Measurements from ENCODE around the gene GPR152. TPM values are rescaled to one million over a fixed set of nuclear protein-coding genes. Genes with fewer than 3 reads are reported as not detected.
"Not testable (repeated sequence)": the region's sequence is repeated elsewhere in the genome, so short reads cannot be mapped to it uniquely, and the experiment has no call there.

GPR152 gene
- total and polyA plus RNA-seq, 12 donors, result not detected

GRCh38 chr11:67404515-67405195 lies 47.9 kb downstream of the GPR152 start:
- H3K4me3 ChIP-seq, result peak overlapping the region in 4 of 10 donors; percentile 2 to 62 (median 20)
- no peaks in the 10 kb centered on the region for H3K9me3 ChIP-seq
- ATAC-seq, result no peak
- TF ChIP-seq, protein P1, sequence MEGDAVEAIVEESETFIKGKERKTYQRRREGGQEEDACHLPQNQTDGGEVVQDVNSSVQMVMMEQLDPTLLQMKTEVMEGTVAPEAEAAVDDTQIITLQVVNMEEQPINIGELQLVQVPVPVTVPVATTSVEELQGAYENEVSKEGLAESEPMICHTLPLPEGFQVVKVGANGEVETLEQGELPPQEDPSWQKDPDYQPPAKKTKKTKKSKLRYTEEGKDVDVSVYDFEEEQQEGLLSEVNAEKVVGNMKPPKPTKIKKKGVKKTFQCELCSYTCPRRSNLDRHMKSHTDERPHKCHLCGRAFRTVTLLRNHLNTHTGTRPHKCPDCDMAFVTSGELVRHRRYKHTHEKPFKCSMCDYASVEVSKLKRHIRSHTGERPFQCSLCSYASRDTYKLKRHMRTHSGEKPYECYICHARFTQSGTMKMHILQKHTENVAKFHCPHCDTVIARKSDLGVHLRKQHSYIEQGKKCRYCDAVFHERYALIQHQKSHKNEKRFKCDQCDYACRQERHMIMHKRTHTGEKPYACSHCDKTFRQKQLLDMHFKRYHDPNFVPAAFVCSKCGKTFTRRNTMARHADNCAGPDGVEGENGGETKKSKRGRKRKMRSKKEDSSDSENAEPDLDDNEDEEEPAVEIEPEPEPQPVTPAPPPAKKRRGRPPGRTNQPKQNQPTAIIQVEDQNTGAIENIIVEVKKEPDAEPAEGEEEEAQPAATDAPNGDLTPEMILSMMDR (IDR thresholded peaks at IDR 0.05), result no peak
- peaks cover 0 to 86% (median 38%) of the 10 kb centered on the region in 9 donors for H3K4me1 ChIP-seq
- no peak for DNase-seq
- peak overlapping the region in 2 of 10 donors; percentile 71 to 99 for H3K27ac ChIP-seq
- intact Hi-C loops (cut with DNase I), result loop anchor here in 8 of 10 donors (5.0 kb wide), 3 partner anchors 63 to 103 kb away; partner anchors contain the start of genes TMEM134 (in 7 of the 8), CDK2AP2 (in 4 of the 8), PITPNM1 (in 4 of the 8) and AIP (in 1 of the 8)
- WGBS, 2 donors, result 76 to 80% methylated on average over 13 of the region's 13 CpGs
- peaks cover 0 to 11% (median 7%) of the 10 kb centered on the region in 7 donors for H3K27me3 ChIP-seq
- peaks cover 0 to 11% (median 0%) of the 10 kb centered on the region in 9 donors for H3K36me3 ChIP-seq

DNA sequence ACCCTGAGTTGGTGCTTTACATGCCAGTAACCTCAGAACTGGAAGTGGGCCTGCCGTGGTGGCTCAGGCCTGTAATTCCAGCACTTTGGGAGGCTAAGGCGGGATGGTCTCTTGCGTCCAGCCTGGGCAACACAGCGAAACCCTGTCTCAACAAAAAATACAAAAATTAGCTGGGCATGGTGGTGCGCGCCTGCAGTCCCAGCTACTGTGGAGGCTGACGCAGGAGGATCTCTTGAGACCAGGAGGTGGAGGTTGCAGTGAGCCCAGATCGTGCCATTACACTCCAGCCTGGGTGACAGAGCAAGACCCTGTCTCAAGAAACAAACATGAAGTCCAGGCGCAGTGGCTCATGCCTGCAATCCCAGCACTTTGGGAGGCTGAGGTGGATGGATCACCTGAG lies 49.4 kb downstream of the GPR152 start:
- Histone ChIP-seq H3K4me3 (peak overlapping the region in 1 of 10 donors; percentile 62), H3K36me3 (peaks cover 0 to 26% (median 14%) of the 10 kb centered on the region in 9 donors), H3K27ac (peak overlapping the region in 6 of 10 donors; percentile 39 to 99 (median 66)), H3K4me1 (peaks cover 0 to 85% (median 44%) of the 10 kb centered on the region in 9 donors)
- intact Hi-C loops (cut with DNase I), result loop anchor here in 7 of 10 donors (5.0 kb wide), 3 partner anchors 64 to 104 kb away; partner anchors contain the start of genes TMEM134 (in 6 of the 7), CDK2AP2 (in 4 of the 7), PITPNM1 (in 4 of the 7) and AIP (in 1 of the 7)
- not testable (repeated sequence) for DNase-seq, H3K9me3 ChIP-seq, H3K27me3 ChIP-seq, ATAC-seq
- 97% methylated on average over 9 of the region's 9 CpGs for WGBS, 2 donors

- Histone ChIP-seq H3K36me3 (peaks cover 0 to 34% (median 21%) of the 10 kb centered on the region in 9 donors), H3K4me1 (peaks cover 0 to 85% (median 52%) of the 10 kb centered on the region in 9 donors), H3K4me3 (peak overlapping the region in 9 of 10 donors; percentile 74 to 99 (median 96)), H3K27ac (peak overlapping the region; percentile 59 to 99 (median 97))
- not testable (repeated sequence) for H3K27me3 ChIP-seq, DNase-seq, ATAC-seq, H3K9me3 ChIP-seq
- intact Hi-C loops (cut with DNase I), result loop anchor here in 7 of 10 donors (5.0 kb wide), 3 partner anchors 65 to 105 kb away; partner anchors contain the start of genes TMEM134 (in 6 of the 7), CDK2AP2 (in 4 of the 7), PITPNM1 (in 4 of the 7) and AIP (in 1 of the 7)
- WGBS, 2 donors, result 57 to 63% methylated on average over 19 of the region's 19 CpGs
Observed at GRCh38 chr11:67402192-67402839, 50.2 kb downstream of the GPR152 start.

- peak; percentile 76 to 95 (median 86) for ATAC-seq
- Histone ChIP-seq H3K27me3 (no peaks in the 10 kb centered on the region), H3K9me3 (no peaks in the 10 kb centered on the region), H3K36me3 (peaks cover 0 to 40% (median 26%) of the 10 kb centered on the region in 9 donors), H3K27ac (peak within 1 kb of the TSS; percentile 89 to 99 (median 97)), H3K4me1 (peaks cover 0 to 89% (median 54%) of the 10 kb centered on the region in 9 donors), H3K4me3 (peak within 1 kb of the TSS; percentile 68 to 99 (median 96))
- TF ChIP-seq, protein P1 (IDR thresholded peaks at IDR 0.05), result peak; percentile 38 to 91 (median 62)
- intact Hi-C loops (cut with DNase I), result loop anchor here in 8 of 10 donors (1.0 to 5.0 kb wide), 5 partner anchors 66 to 106 kb away; partner anchors contain the start of genes TMEM134 (in 6 of the 8), CDK2AP2 (in 4 of the 8), PITPNM1 (in 4 of the 8) and AIP (in 1 of the 8)
- DNase-seq, result peak; percentile 90 to 94
- WGBS, 2 donors, result 0 to 1% methylated on average over 61 to 73 of the region's 73 CpGs
Observed at GRCh38 chr11:67401495-67402191, 50.9 kb downstream of the GPR152 start, which contains the start of gene PPP1CA. Gene PPP1CA (minus strand): TSS chr11:67401858. CDS start chr11:67401782, 76 bp downstream.

Small RNAs within 50 kb of the gene (microRNA-seq; reads per million reads assigned to microRNA genes)
- gene MIR6752, result 0 to 1.0 reads per million in 2 donors

Other genes starting within 250 kb of the GPR152 start
- gene GRK2, start 186.3 kb downstream of the GPR152 start, total RNA-seq, result 10 to 100 TPM; 34.2 to 60.9 (median 44.0) TPM
- 10 to 100 TPM; 48.0 to 65.0 TPM for gene GRK2, start 186.3 kb downstream of the GPR152 start, polyA plus RNA-seq
- gene ANKRD13D, start 163.4 kb downstream of the GPR152 start, total RNA-seq, result 10 to 100 TPM in 6 of 10 donors, 1 to 10 TPM in 4; 7.9 to 21.0 (median 12.3) TPM
- gene ANKRD13D, start 163.4 kb downstream of the GPR152 start, polyA plus RNA-seq, result 10 to 100 TPM; 14.2 to 39.4 TPM
- 10 to 100 TPM; 11.9 to 21.2 (median 15.6) TPM for gene SSH3, start 149.2 kb downstream of the GPR152 start, total RNA-seq
- gene SSH3, start 149.2 kb downstream of the GPR152 start, polyA plus RNA-seq, result 10 to 100 TPM in 1 of 2 donors, 1 to 10 TPM in 1; 7.8 to 15.5 TPM
- 10 to 100 TPM; 30.4 to 80.1 (median 39.6) TPM for gene POLD4, start 99.2 kb downstream of the GPR152 start, total RNA-seq
- gene POLD4, start 99.2 kb downstream of the GPR152 start, polyA plus RNA-seq, result 100 to 1,000 TPM in 1 of 2 donors, 10 to 100 TPM in 1; 66.6 to 214 TPM
- 1 to 10 TPM in 6 of 10 donors, under 1 TPM in 4; 0.31 to 2.2 (median 1.0) TPM for gene CLCF1, start 79.1 kb downstream of the GPR152 start, total RNA-seq
- 10 to 100 TPM in 1 of 2 donors, 1 to 10 TPM in 1; 2.6 to 12.3 TPM for gene CLCF1, start 79.1 kb downstream of the GPR152 start, polyA plus RNA-seq
- 10 to 100 TPM in 1 of 10 donors, 1 to 10 TPM in 9; 4.8 to 13.8 (median 6.4) TPM for gene RAD9A, start 60.7 kb downstream of the GPR152 start, total RNA-seq
- gene RAD9A, start 60.7 kb downstream of the GPR152 start, polyA plus RNA-seq, result 10 to 100 TPM in 1 of 2 donors, 1 to 10 TPM in 1; 9.9 to 15.0 TPM
- gene PPP1CA, start 50.9 kb downstream of the GPR152 start, total RNA-seq, result 100 to 1,000 TPM in 7 of 10 donors, 10 to 100 TPM in 3; 92.0 to 143 (median 103) TPM
- gene PPP1CA, start 50.9 kb downstream of the GPR152 start, polyA plus RNA-seq, result 100 to 1,000 TPM in 1 of 2 donors, 10 to 100 TPM in 1; 80.2 to 186 TPM
- 1 to 10 TPM in 2 of 10 donors, under 1 TPM in 8; 0.26 to 7.1 (median 0.65) TPM for gene TBC1D10C, start 48.6 kb downstream of the GPR152 start, total RNA-seq
- gene TBC1D10C, start 48.6 kb downstream of the GPR152 start, polyA plus RNA-seq, result 1 to 10 TPM in 1 of 2 donors, under 1 TPM in 1; 0.62 to 1.4 TPM
- gene CARNS1, start 37.1 kb downstream of the GPR152 start, total RNA-seq, result 10 to 100 TPM in 9 of 10 donors, 1 to 10 TPM in 1; 6.1 to 26.6 (median 19.0) TPM
- 10 to 100 TPM in 1 of 2 donors, under 1 TPM in 1; 0.55 to 10.9 TPM for gene CARNS1, start 37.1 kb downstream of the GPR152 start, polyA plus RNA-seq
- gene RPS6KB2, start 24.2 kb downstream of the GPR152 start, total RNA-seq, result 10 to 100 TPM; 16.3 to 30.4 (median 20.8) TPM
- gene RPS6KB2, start 24.2 kb downstream of the GPR152 start, polyA plus RNA-seq, result 10 to 100 TPM; 32.2 to 46.3 TPM
- 10 to 100 TPM in 1 of 10 donors, 1 to 10 TPM in 3, under 1 TPM in 4, not detected in 2; 0.42 to 10.1 (median 0.96) TPM for gene PTPRCAP, start 15.0 kb downstream of the GPR152 start, total RNA-seq
- gene PTPRCAP, start 15.0 kb downstream of the GPR152 start, polyA plus RNA-seq, result 1 to 10 TPM; 1.7 to 3.1 TPM
- 10 to 100 TPM; 12.2 to 38.7 (median 19.6) TPM for gene CORO1B, start 9.3 kb downstream of the GPR152 start, total RNA-seq
- 10 to 100 TPM; 29.1 to 42.3 TPM for gene CORO1B, start 9.3 kb downstream of the GPR152 start, polyA plus RNA-seq
- 1 to 10 TPM in 2 of 10 donors, under 1 TPM in 7, not detected in 1; 0.17 to 1.5 (median 0.70) TPM for gene CABP4, start 2.6 kb upstream of the GPR152 start, total RNA-seq
- 1 to 10 TPM in 1 of 2 donors, under 1 TPM in 1; 0.39 to 1.5 TPM for gene CABP4, start 2.6 kb upstream of the GPR152 start, polyA plus RNA-seq
- 100 to 1,000 TPM in 1 of 10 donors, 10 to 100 TPM in 9; 69.8 to 104 (median 81.2) TPM for gene TMEM134, start 16.5 kb upstream of the GPR152 start, total RNA-seq
- 10 to 100 TPM; 78.0 to 94.4 TPM for gene TMEM134, start 16.5 kb upstream of the GPR152 start, polyA plus RNA-seq
- gene AIP, start 30.3 kb upstream of the GPR152 start, total RNA-seq, result 10 to 100 TPM; 37.5 to 63.0 (median 49.8) TPM
- 100 to 1,000 TPM in 1 of 2 donors, 10 to 100 TPM in 1; 74.8 to 104 TPM for gene AIP, start 30.3 kb upstream of the GPR152 start, polyA plus RNA-seq
- gene PITPNM1, start 52.6 kb upstream of the GPR152 start, total RNA-seq, result 10 to 100 TPM; 21.3 to 68.9 (median 28.8) TPM
- 10 to 100 TPM; 24.9 to 40.1 TPM for gene PITPNM1, start 52.6 kb upstream of the GPR152 start, polyA plus RNA-seq
- 10 to 100 TPM; 29.3 to 94.1 (median 53.4) TPM for gene CDK2AP2, start 55.4 kb upstream of the GPR152 start, total RNA-seq
- 100 to 1,000 TPM in 1 of 2 donors, 10 to 100 TPM in 1; 80.0 to 602 TPM for gene CDK2AP2, start 55.4 kb upstream of the GPR152 start, polyA plus RNA-seq
- gene CABP2, start 70.7 kb upstream of the GPR152 start, total RNA-seq, result not detected
- gene CABP2, start 70.7 kb upstream of the GPR152 start, polyA plus RNA-seq, result not detected
- 100 to 1,000 TPM; 249 to 430 (median 303) TPM for gene GSTP1, start 131.1 kb upstream of the GPR152 start, total RNA-seq
- gene GSTP1, start 131.1 kb upstream of the GPR152 start, polyA plus RNA-seq, result 100 to 1,000 TPM; 462 to 642 TPM
- gene NDUFV1, start 154.2 kb upstream of the GPR152 start, total RNA-seq, result 100 to 1,000 TPM; 406 to 712 (median 638) TPM
- 100 to 1,000 TPM; 295 to 387 TPM for gene NDUFV1, start 154.2 kb upstream of the GPR152 start, polyA plus RNA-seq
- 10 to 100 TPM; 40.5 to 93.4 (median 51.7) TPM for gene NUDT8, start 177.2 kb upstream of the GPR152 start, total RNA-seq
- 100 to 1,000 TPM in 1 of 2 donors, 10 to 100 TPM in 1; 48.1 to 107 TPM for gene NUDT8, start 177.2 kb upstream of the GPR152 start, polyA plus RNA-seq
- under 1 TPM in 3 of 10 donors, not detected in 7; 0.17 to 0.44 (median 0.28) TPM for gene TBX10, start 187.0 kb upstream of the GPR152 start, total RNA-seq
- gene TBX10, start 187.0 kb upstream of the GPR152 start, polyA plus RNA-seq, result not detected
- gene ACY3, start 198.0 kb upstream of the GPR152 start, total RNA-seq, result not detected
- gene ACY3, start 198.0 kb upstream of the GPR152 start, polyA plus RNA-seq, result not detected
- not detected for gene ALDH3B2, start 221.9 kb upstream of the GPR152 start, total RNA-seq
- gene ALDH3B2, start 221.9 kb upstream of the GPR152 start, polyA plus RNA-seq, result under 1 TPM in 1 of 2 donors, not detected in 1; 0.03 TPM